ENCODE data around the gene SLC35F3. TPM values are rescaled to one million over a fixed set of nuclear protein-coding genes. Genes with fewer than 3 reads are reported as not detected.
"Not testable (repeated sequence)": the region's sequence is repeated elsewhere in the genome, so short reads cannot be mapped to it uniquely, and the experiment has no call there.

The SLC35F3 gene
- total and polyA plus RNA-seq, 8 donors, result 1.4 to 7.1 (median 2.5) TPM

DNA sequence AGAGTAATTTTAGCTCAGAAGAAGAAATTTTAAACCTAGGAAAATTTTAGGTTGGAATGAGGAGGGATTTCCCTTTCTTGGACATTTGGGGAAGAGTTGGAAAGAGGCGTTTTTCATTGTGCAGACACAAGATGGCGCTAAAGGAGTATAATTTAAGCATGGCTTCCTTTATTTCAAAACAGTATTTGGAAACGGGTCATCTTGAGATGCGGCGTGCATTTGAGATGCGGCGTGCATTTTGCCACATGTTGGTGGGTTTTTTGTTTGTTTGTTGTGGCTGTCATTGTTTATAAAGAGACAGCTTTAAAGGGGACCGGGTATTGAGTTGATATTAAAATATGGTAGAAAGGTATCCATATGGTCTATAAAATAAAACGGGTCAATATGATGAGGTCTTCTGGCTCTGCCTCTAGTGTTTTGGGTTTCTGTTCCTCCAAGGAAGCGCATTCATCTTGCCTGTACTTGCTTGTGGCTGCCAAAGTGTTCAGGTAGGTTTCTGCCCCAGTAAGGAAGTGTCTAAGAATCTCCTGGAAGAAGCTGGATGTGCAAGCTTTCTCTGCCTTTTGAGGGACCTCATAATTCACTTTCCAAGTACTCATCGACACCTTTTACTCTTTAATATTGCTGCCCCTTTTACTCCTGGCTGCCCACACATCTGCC lies 210.3 kb downstream of the SLC35F3 start:
- no peaks in the 10 kb centered on the region for H3K9me3 ChIP-seq
- WGBS, 2 donors, result 12% methylated on average over 11 of the region's 11 CpGs
- H3K4me3 ChIP-seq, result no peak overlapping the region
- H3K27ac ChIP-seq, result no peak overlapping the region
- TF ChIP-seq, protein P1, sequence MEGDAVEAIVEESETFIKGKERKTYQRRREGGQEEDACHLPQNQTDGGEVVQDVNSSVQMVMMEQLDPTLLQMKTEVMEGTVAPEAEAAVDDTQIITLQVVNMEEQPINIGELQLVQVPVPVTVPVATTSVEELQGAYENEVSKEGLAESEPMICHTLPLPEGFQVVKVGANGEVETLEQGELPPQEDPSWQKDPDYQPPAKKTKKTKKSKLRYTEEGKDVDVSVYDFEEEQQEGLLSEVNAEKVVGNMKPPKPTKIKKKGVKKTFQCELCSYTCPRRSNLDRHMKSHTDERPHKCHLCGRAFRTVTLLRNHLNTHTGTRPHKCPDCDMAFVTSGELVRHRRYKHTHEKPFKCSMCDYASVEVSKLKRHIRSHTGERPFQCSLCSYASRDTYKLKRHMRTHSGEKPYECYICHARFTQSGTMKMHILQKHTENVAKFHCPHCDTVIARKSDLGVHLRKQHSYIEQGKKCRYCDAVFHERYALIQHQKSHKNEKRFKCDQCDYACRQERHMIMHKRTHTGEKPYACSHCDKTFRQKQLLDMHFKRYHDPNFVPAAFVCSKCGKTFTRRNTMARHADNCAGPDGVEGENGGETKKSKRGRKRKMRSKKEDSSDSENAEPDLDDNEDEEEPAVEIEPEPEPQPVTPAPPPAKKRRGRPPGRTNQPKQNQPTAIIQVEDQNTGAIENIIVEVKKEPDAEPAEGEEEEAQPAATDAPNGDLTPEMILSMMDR (IDR thresholded peaks at IDR 0.05), result peak in 3 of 4 donors; percentile 40 to 48 (median 43)
- FAIRE-seq (peak; percentile 77), DNase-seq (peak in 1 of 6 donors; percentile 32), ATAC-seq (peak; percentile 43 to 78 (median 76))
- H3K36me3 ChIP-seq, result no peaks in the 10 kb centered on the region
- no peaks in the 10 kb centered on the region for H3K4me1 ChIP-seq
- peaks cover 0 to 7% (median 2%) of the 10 kb centered on the region in 4 donors for H3K27me3 ChIP-seq
- intact Hi-C loops (cut with DNase I), result no loop called here

DNA sequence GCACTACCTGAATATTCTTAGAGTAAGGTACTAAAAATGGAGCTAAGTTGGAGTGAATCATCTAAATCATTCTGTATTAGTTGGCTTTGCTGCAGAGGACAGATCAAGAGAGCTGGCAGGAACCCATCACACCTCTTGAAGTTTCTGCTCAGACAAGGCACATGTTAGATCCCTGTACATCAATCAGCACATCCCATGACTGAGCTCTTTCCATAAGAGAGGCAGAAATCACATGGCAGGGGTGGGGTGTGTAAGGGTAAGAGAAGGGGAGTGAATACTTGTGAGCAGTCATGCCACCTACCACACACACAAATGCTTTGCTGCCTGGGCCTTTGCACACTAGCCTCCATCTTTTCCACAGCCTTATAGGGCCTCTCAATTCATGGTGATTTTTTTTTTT lies 214.4 kb downstream of the SLC35F3 start:
- ATAC-seq, result no peak
- H3K27me3 ChIP-seq, result peaks cover 0 to 3% (median 1%) of the 10 kb centered on the region in 4 donors
- no peaks in the 10 kb centered on the region for H3K4me1 ChIP-seq
- no peaks in the 10 kb centered on the region for H3K9me3 ChIP-seq
- DNase-seq, result no peak
- intact Hi-C loops (cut with DNase I), result no loop called here
- TF ChIP-seq, protein P1 (IDR thresholded peaks at IDR 0.05), result no peak
- no peak overlapping the region for H3K4me3 ChIP-seq
- FAIRE-seq, result no peak
- H3K27ac ChIP-seq, result no peak overlapping the region
- H3K36me3 ChIP-seq, result no peaks in the 10 kb centered on the region

DNA sequence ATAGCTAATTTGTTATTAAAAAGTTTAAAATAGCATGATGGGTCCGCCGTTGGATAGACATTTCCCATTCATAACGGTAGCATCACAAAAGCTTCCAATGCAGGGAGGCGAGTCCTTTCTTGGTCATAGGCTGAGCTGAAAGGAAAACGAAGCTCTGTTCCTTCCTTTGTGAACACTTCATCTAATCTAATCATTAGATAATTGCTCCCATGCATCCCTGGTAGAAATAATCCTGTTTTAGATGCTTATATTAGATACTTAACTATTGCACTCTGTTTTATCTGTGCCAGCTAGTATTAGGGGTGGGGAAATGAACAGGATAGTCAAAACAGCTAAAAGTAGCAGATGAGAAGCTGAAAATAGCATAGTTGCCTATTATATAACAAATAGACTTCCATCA lies 215.0 kb downstream of the SLC35F3 start:
- no peak for DNase-seq
- no peaks in the 10 kb centered on the region for H3K27me3 ChIP-seq
- 69 to 78% methylated on average over 5 of the region's 5 CpGs for WGBS, 2 donors
- no peak for FAIRE-seq
- ATAC-seq, result no peak
- H3K9me3 ChIP-seq, result no peaks in the 10 kb centered on the region
- no peaks in the 10 kb centered on the region for H3K36me3 ChIP-seq
- no peak overlapping the region for H3K27ac ChIP-seq
- intact Hi-C loops (cut with DNase I), result no loop called here
- TF ChIP-seq, protein P1 (IDR thresholded peaks at IDR 0.05), result no peak
- H3K4me1 ChIP-seq, result no peaks in the 10 kb centered on the region
- no peak overlapping the region for H3K4me3 ChIP-seq

DNA sequence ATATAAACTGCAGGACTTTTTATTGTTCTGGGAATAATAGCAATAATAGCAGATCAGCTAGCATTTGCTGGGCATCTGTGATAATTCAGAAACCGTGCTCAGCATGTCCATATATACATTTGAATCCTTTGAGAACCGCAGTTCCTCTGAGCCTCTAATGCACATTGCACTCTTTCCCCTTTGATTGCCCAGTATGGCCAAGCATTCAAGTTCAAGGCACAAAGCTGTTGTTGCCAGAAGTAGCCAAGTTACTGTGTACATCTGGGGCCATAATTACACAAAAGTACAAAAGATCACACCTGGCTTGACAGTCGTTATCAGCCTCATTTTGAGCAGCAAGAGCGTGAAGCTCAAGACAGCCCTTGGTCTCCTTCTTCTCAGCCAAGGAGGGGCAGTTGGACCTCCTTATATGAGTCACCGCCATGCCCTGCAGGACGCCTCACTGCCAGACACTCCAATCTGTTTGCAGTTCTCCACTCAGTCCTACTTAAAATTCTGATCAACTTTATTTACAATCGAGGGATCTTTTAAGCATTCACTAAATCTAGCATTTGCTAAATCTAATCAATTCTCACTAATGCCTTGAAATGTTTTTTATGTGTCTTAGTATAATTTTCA lies 216.0 kb downstream of the SLC35F3 start:
- peaks cover 0 to 5% (median 0%) of the 10 kb centered on the region in 4 donors for H3K27me3 ChIP-seq
- WGBS, 2 donors, result 54 to 60% methylated on average over 7 of the region's 7 CpGs
- DNase-seq (no peak), FAIRE-seq (no peak), ATAC-seq (no peak)
- no peaks in the 10 kb centered on the region for H3K36me3 ChIP-seq
- H3K4me3 ChIP-seq, result no peak overlapping the region
- no peaks in the 10 kb centered on the region for H3K4me1 ChIP-seq
- no peaks in the 10 kb centered on the region for H3K9me3 ChIP-seq
- H3K27ac ChIP-seq, result no peak overlapping the region
- intact Hi-C loops (cut with DNase I), result no loop called here
- TF ChIP-seq, protein P1 (IDR thresholded peaks at IDR 0.05), result no peak

DNA sequence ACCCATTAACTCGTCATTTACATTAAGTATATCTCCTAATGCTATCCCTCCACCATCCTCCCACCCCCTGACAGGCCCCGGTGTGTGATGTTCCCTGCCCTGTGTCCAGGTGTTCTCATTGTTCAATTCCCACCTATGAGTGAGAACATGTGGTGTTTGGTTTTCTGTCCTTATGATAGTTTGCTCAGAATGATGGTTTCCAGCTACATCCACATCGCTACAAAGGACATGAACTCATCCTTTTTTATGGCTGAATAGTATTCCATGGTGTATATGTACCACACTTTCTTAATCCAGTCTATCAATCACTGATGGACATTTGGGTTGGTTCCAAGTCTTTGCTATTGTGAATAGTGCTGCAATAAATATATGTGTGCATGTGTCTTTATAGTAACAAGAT lies 217.2 kb downstream of the SLC35F3 start:
- H3K9me3 ChIP-seq; H3K4me1 ChIP-seq; intact Hi-C loops (cut with DNase I); H3K27me3 ChIP-seq; FAIRE-seq; ATAC-seq; H3K36me3 ChIP-seq; H3K4me3 ChIP-seq; DNase-seq; H3K27ac ChIP-seq: not testable (repeated sequence)
- WGBS, 2 donors, result 68 to 82% methylated on average over 3 of the region's 3 CpGs

DNA sequence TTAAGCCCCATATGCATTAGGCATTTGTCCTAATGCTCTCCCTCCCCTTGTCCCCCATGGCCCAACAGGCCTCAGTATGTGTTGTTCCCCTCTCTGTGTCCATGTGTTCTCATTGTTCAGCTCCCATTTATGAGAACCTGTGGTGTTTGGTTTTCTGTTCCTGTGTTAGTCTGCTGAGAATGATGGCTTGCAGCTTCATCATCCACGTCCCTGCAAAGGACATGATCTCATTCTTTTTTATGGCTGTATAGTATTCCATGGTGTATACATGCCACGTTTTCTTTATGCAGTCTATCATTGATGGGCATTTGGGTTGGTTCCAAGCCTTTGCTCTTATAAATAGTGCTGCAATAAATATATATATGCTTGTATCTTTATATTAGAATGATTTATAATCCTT lies 218.1 kb downstream of the SLC35F3 start:
- H3K4me3 ChIP-seq; DNase-seq; H3K4me1 ChIP-seq; H3K9me3 ChIP-seq; H3K27me3 ChIP-seq; intact Hi-C loops (cut with DNase I); H3K36me3 ChIP-seq; ATAC-seq; FAIRE-seq; H3K27ac ChIP-seq: not testable (repeated sequence)
- 55 to 66% methylated on average over 2 of the region's 2 CpGs for WGBS, 2 donors
